Astrocyte (in vitro differentiated cells and primary cell): ENCODE data around the gene CCHCR1. TPM values are rescaled to one million over a fixed set of nuclear protein-coding genes. Genes with fewer than 3 reads are reported as not detected.

Experiments
- DNase-seq: peaks from one replicate; pipeline ENCODE4 v3.0.0-alpha.2; 2010; ENCODE audit warnings: low read depth
- FAIRE-seq: peaks from 2 replicates; lab custom pipeline; 2011; peaks lifted over from hg19 to GRCh38; lab: Jason Lieb, UNC
- H2AFZ ChIP-seq: 2 replicates; pipeline ENCODE4 v1.6.0; 2012; ENCODE audit warnings: low read depth, low read length, inconsistent platforms
- H3K27ac ChIP-seq: 2 replicates; pipeline ENCODE4 v1.5.1; 2011; ENCODE audit warnings: low read depth, low read length, inconsistent platforms
- H3K27me3 ChIP-seq: 2 replicates; pipeline ENCODE4 v1.6.0; 2011; ENCODE audit warnings: low read length, inconsistent platforms; ENCODE audit not compliant: insufficient read depth
- H3K36me3 ChIP-seq: 2 replicates; pipeline ENCODE4 v1.5.1; 2011; ENCODE audit warnings: low read length, inconsistent platforms; ENCODE audit not compliant: insufficient read depth
- H3K4me1 ChIP-seq: 2 replicates; pipeline ENCODE4 v1.5.1; 2011; ENCODE audit warnings: low read length, inconsistent platforms; ENCODE audit not compliant: insufficient read depth
- H3K4me2 ChIP-seq: 2 replicates; pipeline ENCODE4 v1.6.0; 2012; ENCODE audit warnings: low read length, inconsistent platforms
- H3K4me3 ChIP-seq: 2 replicates; pipeline ENCODE4 v1.5.1; 2011; ENCODE audit warnings: low read depth, mild to moderate bottlenecking, low read length, inconsistent platforms; ENCODE audit not compliant: insufficient read depth
- H3K79me2 ChIP-seq: 2 replicates; pipeline ENCODE4 v1.6.0; 2012; ENCODE audit warnings: mild to moderate bottlenecking, low read length, inconsistent platforms; ENCODE audit not compliant: insufficient read depth
- H3K9ac ChIP-seq: 2 replicates; pipeline ENCODE4 v1.6.0; 2012; ENCODE audit warnings: mild to moderate bottlenecking, low read length, inconsistent platforms
- H3K9me3 ChIP-seq: 2 replicates; pipeline ENCODE4 v1.5.1; 2012; ENCODE audit warnings: low read depth, mild to moderate bottlenecking, low read length, inconsistent platforms; ENCODE audit not compliant: insufficient read depth
- H4K20me1 ChIP-seq: 2 replicates; pipeline ENCODE4 v1.6.0; 2012; ENCODE audit warnings: low read length, inconsistent platforms; ENCODE audit not compliant: insufficient read depth
- H3K27ac Mint-ChIP-seq: one replicate; pipeline ENCODE4 v1.8.0; 2021; ENCODE audit warnings: mild to moderate bottlenecking, mixed read lengths; ENCODE audit not compliant: unreplicated experiment
- H3K27me3 Mint-ChIP-seq: one replicate; pipeline ENCODE4 v1.8.0; 2021; ENCODE audit warnings: low read depth, mixed read lengths; ENCODE audit not compliant: unreplicated experiment
- H3K36me3 Mint-ChIP-seq: one replicate; pipeline ENCODE4 v1.8.0; 2021; ENCODE audit warnings: low read depth, mixed read lengths; ENCODE audit not compliant: unreplicated experiment
- H3K4me1 Mint-ChIP-seq: one replicate; pipeline ENCODE4 v1.8.0; 2021; ENCODE audit warnings: low read depth, mixed read lengths; ENCODE audit not compliant: unreplicated experiment
- H3K4me3 Mint-ChIP-seq: one replicate; pipeline ENCODE4 v1.8.0; 2021; ENCODE audit warnings: mild to moderate bottlenecking, moderate library complexity, mixed read lengths; ENCODE audit not compliant: unreplicated experiment
- H3K9me3 Mint-ChIP-seq: one replicate; pipeline ENCODE4 v1.8.0; 2021; ENCODE audit warnings: mild to moderate bottlenecking, mixed read lengths; ENCODE audit not compliant: unreplicated experiment
- CTCF ChIP-seq: IDR thresholded peaks from 2 replicates; pipeline ENCODE4 v1.5.1; 2011; ENCODE audit warnings: low read depth, mild to moderate bottlenecking, inconsistent platforms, low read length, moderate library complexity; ENCODE audit not compliant: insufficient read depth
- EZH2 ChIP-seq: IDR thresholded peaks from 2 replicates; pipeline ENCODE4 v1.6.1; 2012; ENCODE audit warnings: mild to moderate bottlenecking, low read length, inconsistent platforms; ENCODE audit not compliant: insufficient read depth
- total RNA-seq: library from RNA; stranded (reverse); gene quantifications from 2 replicates; pipeline ENCODE4 v1.2.1, GENCODE V29; 2021

The CCHCR1 gene
- total RNA-seq, 1 donor from 2014 or later = 11.5 TPM

- Histone ChIP-seq H3K4me2 (no peak overlapping the region), H3K27me3 (no peaks in the 10 kb centered on the region), H3K9ac (no peak overlapping the region), H4K20me1 (no peaks in the 10 kb centered on the region), H3K4me3 (no peak overlapping the region), H3K36me3 (no peaks in the 10 kb centered on the region), H3K9me3 (no peaks in the 10 kb centered on the region), H2AFZ (no peak overlapping the region), H3K4me1 (peaks cover 7% of the 10 kb centered on the region), H3K79me2 (no peaks in the 10 kb centered on the region), H3K27ac (no peak overlapping the region)
- H3K27me3 Mint-ChIP-seq = no peaks in the 10 kb centered on the region
- DNase-seq (no peak), FAIRE-seq (no peak)
- no peak for TF ChIP-seq EZH2
- TF ChIP-seq CTCF = peak; percentile 84
- H3K4me1 Mint-ChIP-seq = peaks cover 29% of the 10 kb centered on the region
- H3K9me3 Mint-ChIP-seq = no peaks in the 10 kb centered on the region
- H3K4me3 Mint-ChIP-seq = no peak overlapping the region
- no peak overlapping the region for H3K27ac Mint-ChIP-seq
- H3K36me3 Mint-ChIP-seq = peaks cover 11% of the 10 kb centered on the region
Observed at GRCh38 chr6:31128093-31128676, 29.4 kb downstream of the CCHCR1 start.

- no peak for FAIRE-seq
- H3K27me3 Mint-ChIP-seq = no peaks in the 10 kb centered on the region
- Histone ChIP-seq H3K79me2 (no peaks in the 10 kb centered on the region), H4K20me1 (no peaks in the 10 kb centered on the region), H3K27ac (no peak overlapping the region), H3K9ac (no peak overlapping the region), H3K27me3 (no peaks in the 10 kb centered on the region), H2AFZ (no peak overlapping the region), H3K4me2 (no peak overlapping the region), H3K36me3 (no peaks in the 10 kb centered on the region), H3K4me1 (peaks cover 14% of the 10 kb centered on the region), H3K9me3 (no peaks in the 10 kb centered on the region), H3K4me3 (no peak overlapping the region)
- TF ChIP-seq CTCF = no peak
- TF ChIP-seq EZH2 = no peak
- H3K36me3 Mint-ChIP-seq = peaks cover 13% of the 10 kb centered on the region
- no peak for DNase-seq
- H3K4me3 Mint-ChIP-seq = no peak overlapping the region
- H3K9me3 Mint-ChIP-seq = no peaks in the 10 kb centered on the region
- peak overlapping the region; percentile 75 for H3K27ac Mint-ChIP-seq
- peaks cover 39% of the 10 kb centered on the region for H3K4me1 Mint-ChIP-seq
Observed at GRCh38 chr6:31126396-31127175, 31.0 kb downstream of the CCHCR1 start.
